Measurements from ENCODE around the gene DKC1.

Gene DKC1

DNA sequence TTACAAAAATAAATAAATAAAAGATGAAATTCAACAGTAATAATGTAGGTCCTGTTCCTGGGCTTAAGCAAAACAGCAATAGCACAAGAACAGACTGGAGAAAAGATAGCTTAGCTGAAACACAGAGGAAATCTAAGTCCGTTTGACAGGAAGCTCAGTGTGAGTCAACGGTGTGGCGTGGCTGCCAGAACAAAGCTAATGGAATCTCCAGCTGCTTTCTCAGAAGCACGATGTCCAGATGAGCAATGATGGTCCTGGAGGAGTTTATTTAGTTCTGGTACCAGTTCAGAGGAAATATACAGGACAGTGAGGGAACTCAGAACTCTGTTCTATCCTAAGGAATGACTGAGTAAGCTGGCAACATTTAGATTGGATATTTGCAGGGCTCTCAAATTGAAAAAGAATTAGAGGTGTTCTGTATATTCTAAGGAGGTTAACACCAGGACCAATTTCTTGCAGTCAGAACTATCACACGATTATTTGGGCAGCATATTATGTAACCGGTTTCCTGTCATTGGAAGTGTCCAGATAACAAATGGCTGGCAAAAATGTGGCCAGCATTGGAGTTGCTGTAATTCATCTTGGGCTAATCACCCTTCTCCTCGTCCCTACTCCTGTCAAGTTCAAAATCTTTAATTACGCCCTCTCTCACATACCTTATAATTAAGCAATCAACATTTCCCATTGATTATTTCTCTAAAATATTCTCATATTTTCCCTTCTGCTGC lies 24.5 kb upstream of the DKC1 start:
- no peak for DNase-seq

DNA sequence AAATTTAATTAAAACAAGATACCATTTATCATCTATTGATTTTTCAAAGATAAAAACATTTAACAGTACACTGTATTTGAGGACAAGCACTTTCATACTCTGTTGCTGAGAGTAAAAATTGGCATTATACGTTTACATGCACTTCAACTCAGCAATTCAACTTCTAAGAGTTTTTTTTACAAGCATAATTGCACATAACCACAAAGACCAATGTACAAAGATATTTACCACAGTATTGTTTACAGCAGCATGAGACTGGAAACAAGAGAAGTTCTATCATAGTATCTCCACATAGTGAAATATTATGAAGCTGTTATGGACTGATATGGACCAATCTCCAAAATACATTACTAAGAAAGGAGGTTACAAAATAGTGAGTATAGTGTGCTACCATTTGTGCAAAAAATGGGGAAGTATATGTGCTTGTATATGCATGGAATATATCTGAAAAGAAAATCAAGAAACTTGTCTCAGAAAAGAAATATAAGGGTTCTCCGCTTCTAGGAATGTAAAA lies 22.7 kb upstream of the DKC1 start:
- DNase-seq: no peak

DNA sequence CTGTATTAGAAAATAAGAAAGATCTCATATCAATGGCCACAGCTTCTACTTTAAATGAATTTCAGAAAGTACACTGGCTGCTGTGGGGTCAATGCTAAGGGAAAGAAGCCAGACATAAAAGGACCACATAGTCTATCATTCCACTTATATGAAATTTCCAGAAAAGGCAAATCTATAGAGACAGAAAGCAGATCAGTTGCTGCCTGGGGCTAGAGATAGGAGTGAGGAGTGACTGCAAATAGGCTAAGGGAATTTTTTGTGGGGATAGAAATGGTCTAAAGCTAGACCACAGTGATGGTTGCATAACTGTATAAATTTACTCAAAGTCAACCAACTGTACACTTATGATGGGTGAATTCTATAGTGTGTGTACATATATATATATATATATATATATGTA lies 20.1 kb upstream of the DKC1 start:
- no peak for DNase-seq

DNA sequence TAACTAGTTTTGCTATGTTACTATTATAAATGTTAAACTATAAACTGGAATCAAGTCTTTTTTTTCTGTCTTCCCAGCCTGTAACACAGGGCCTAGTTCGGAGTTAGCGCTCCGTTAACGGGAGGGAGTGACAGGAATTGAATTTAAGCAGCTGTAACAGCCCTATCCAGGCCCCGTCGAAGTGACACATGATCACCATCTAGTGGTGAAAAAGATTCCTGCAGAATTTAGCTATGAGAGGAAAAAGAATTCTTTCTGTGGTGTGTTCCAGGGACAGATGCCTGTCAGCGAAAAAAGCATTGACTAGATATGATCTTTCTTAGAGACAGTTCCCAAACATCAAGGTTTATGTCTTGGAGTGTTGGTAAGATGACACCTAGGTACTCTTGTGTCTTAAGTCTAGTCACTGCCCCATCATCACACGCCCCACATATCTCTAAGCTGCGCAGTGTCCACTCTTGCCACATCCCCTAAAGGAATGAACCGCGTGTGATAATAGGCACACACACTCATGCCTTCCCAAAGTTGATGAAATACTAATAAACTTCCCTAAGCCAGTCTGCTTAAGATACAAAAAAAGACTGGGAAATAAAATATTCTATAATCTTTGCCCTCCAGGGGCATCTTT lies 13.8 kb upstream of the DKC1 start:
- peak; percentile 38 for DNase-seq

DNA sequence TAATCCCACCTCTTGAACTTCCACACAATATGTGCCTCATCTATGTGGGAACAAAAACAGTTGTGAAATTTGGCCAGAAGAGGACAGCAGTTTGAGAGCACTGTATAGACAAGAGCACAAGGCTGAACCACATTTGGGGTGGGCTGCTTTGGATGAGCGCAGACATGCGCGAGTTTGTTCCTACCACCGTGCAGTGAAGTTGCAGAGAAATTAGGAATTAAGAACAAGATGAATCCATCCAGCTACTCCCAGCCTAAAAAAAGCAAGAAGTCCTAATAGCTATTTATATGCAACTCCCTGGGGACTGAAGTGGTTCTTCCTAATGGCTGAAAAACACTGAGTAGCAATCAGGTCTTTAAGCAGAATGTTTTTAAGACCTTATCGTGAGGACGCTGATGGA lies 12.8 kb upstream of the DKC1 start:
- no peak for DNase-seq

DNA sequence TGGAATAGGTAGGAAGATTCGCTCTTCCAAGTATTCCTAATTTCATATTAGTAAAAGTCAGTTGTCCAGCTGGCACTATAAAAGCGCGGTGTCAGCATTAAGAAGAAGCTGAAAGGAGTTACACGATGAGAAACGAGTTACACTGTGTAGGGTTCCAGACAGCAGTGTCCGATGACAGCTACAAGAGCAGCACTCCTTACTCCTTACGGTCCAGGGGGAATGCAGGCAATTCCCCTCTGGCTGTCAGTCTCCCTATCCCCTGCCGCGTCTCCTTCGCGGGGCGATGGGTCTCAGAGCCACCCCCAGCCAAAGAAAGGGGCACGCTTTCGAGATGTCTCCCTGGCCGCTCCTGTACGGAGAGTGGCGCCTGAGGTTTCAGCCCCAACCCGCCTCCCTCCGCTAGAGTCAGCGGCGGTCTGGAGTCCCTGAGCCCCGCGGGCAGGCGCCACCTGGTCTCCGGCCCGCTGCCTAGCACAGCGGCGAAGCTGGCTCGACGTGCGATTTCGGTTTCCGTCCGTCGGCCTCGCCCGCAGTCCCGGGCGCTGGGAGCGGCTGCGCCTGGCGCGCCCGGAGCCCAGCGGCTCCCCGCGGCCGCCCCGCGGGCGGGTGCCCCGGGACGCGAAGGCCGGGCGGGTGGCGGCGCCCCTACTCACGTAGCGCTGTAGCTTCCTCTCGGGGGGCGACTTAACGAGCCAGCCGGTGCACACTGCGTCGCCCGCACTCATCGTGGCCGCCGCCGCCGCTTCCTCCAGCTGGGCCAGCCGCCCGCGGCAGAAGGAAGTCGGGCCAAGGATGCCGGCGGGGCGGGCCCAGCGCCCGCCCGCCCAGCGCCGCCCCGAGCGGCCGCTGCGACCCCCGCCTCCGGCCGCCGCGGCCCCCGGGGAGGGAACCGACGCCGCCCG lies 12.1 kb upstream of the DKC1 start, which contains the start of gene GAB3:
GAB3 (minus strand) TSS at position 777 of the 902 bp plus-strand sequence; CDS start at position 725, 52 bp downstream.
- DNase-seq: no peak

DNA sequence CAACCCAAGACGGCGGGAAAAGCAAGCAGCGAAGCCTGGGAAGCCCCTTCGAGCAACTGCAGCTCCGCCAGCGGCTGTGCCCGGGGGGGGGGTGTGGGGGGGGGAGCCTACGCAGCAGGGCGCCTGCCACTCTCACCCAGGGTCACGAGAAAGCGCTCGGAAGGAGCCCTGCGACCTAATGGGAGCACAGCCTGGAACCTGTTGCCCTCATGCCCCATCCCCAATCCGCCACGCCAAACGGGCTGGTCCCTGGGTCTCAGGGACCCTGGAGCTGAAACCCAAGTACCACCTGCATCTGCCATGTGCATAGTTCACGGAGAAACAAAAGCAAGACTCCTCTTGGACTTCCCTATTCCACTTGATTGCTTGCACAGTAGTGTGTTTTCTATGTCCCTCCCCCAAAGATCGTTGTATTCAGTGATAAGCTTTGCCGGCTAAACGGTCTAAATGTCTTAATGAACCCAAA lies 11.4 kb upstream of the DKC1 start:
- DNase-seq: no peak

DNA sequence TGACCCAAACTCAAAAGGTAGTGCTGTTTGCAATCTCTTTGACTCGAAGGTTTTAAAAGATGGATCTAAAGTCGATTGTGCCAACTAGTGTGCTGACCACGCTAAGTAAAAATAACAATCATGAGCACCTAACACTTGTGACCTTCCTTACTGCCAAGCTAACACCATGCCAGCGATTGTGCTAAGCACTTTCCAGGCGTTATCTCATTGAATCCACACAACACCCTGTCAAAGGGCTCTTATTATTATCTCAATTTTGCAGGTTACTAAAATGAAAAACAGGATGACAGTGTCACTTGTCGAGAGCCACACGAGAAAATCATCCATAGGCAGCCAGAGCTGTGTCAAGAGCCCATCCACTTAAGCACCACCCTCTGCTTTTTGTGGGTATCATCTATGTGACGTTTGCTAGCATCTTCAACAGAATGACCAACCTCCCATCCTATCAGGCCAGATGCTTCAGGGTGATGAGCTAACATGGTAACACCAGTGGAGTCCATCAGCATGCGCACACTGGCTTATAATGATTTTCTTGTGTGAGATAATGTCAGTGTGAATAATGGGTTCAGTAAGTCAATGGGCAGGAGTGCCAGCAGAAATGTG lies 10.9 kb upstream of the DKC1 start:
- no peak for DNase-seq

DNA sequence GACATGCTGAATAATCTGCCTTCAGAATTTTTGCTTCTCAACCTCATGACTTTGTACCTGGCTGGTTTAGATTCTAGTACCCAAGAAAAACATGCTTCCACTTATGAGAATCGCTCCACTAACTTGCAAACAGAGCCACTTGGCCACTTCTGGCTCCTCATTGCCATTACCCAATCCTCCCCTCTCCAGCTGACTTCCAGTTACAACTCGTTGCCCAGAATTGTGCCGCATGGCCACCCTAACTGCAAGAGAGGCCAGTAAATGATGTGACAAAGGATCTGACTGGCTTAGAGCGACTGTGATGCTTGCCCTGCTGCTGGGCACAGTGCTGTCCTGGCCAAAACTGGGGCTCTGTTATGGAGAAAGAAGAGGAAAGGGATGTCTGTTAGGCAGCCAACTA lies 4.0 kb upstream of the DKC1 start:
- DNase-seq: no peak

DNA sequence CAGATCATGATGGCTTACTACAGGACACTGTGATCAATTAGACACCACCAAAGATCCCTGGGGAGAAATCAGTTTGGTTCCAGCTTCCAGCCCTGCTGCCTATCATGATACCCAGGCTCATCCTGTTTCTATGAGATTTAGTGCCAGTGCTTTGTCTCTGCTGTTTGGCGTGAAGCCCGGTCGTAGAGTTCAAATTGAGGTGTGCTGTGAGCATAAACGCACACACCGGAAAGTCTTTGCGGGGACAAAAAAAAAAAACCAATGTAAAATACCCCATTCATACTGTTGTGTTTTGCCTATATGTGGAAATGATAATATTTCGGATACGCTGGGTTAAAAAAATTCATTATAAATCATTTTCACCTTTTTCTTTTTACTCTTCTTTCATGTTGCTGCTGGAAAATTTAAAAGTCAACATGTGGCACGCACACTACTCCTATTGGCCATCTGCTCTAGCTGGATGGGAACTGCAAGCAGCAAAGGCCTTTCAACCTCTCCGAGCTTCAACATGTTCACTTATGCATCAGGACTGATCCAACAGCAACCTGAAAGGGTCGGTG lies 607 bp upstream of the DKC1 start:
- peak; percentile 39 for DNase-seq

DNA sequence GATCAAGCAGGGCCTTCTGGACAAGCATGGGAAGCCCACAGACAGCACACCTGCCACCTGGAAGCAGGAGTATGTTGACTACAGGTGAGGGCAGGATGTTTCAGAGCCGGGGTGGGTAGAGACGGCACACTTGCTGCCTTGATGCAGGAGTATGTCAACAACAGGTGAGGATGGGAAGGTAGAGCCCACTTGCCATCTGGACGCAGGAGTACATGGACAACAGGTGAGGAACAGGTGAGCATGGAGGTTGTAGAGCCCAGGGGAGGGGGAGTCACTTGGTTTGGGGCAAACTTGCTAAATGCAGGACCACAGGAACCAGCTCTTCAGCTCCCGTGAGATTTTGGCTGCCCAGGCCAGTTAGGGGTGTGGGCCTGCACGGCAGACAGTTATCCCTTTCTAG lies 12.0 kb downstream of the DKC1 start:
- DNase-seq: no peak

DNA sequence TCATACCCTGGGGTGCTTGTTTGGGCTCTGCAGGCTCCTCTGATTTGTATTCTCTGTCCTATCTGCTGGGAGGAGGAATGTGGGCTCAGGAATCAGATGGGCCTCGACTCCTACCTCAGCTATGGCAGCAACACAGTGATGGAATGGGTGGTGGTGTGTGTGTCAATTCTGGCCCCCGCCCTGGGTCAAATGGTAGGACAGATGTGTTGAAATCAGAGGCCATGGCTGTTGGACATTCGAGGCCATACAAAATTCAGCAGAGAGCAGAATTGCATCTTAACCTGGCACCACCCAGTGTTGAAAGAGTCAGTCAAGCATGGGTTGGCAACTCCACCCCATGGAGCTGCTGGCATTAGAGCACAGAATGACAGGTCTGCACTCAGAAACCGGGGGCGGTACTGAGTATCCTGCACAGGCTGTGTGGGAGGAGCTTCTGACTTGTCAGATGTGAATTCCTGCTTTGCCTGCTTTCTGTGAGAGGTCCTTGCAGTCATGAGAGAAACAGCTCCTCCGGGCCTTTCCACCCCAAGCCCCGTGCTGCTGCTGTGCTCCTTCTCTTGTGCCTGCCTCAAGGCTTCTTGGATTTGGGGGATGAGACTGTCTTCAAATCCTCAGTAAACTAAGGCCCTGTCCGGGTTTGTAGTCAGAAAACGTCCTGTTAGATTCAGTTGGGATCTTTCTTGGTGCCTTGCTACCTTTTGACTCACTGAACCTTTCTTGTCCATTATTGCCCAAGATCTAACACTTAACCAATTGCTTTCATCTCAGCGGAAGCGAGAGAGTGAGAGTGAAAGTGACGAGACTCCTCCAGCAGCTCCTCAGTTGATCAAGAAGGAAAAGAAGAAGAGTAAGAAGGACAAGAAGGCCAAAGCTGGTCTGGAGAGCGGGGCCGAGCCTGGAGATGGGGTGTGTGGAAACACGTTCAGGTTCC lies 13.0 kb downstream of the DKC1 start:
- DNase-seq: no peak

DNA sequence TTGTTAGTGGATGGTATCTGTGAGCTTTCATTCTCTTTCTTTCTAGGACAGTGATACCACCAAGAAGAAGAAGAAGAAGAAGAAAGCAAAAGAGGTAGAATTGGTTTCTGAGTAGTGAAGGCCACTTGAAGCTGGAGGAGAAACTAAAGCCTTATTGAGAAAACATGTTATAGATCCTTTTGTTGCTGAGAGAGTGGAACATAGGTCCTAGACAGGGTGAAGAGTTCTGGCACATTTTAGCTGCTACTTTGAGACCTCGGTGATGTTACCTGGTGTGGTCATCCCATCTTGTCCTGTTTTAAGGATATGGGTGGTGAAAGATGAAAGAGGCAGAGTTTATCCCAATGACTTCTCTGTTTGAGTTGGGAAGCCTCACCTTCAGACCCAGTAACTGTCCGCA lies 14.1 kb downstream of the DKC1 start:
- DNase-seq: no peak

DNA sequence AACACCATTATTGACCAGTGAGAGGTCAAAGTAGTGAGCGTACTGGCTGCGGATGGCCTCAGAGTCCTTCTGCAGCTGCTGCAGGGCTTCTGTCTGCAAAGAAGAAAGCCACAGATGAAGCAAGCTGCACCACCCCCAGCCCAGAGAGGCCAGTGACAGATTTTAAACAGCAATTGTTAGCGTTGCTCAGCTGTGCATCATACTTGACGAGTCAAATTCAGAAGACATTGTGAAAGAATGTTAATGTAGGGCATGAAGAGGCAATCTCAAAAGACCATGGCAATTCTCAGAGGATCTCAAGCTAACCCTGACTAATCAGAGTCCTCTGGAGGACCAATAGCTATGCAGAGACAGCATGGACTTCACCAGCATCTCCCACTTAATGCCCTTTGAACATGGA lies 16.6 kb downstream of the DKC1 start:
- DNase-seq: no peak

DNA sequence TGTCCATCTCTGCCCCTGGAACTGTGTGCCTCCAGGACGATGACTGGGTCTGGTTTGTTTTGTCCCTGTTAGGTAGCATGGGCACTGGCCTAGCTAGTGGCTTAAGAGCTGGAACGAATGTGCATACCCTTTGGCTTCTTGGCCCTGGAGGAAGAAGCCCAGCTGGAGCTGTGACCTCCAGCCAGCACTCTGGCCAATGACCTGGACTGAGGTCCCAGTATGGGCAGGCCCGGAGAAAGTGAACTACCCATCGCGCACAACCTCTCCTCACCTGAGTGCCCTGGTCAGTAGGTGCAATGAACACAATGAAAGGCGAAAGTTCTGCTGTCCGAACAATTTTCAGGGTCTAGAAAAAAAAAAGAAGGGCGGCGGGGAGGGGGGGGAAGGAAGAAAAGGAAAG lies 18.3 kb downstream of the DKC1 start:
- DNase-seq: no peak

DNA sequence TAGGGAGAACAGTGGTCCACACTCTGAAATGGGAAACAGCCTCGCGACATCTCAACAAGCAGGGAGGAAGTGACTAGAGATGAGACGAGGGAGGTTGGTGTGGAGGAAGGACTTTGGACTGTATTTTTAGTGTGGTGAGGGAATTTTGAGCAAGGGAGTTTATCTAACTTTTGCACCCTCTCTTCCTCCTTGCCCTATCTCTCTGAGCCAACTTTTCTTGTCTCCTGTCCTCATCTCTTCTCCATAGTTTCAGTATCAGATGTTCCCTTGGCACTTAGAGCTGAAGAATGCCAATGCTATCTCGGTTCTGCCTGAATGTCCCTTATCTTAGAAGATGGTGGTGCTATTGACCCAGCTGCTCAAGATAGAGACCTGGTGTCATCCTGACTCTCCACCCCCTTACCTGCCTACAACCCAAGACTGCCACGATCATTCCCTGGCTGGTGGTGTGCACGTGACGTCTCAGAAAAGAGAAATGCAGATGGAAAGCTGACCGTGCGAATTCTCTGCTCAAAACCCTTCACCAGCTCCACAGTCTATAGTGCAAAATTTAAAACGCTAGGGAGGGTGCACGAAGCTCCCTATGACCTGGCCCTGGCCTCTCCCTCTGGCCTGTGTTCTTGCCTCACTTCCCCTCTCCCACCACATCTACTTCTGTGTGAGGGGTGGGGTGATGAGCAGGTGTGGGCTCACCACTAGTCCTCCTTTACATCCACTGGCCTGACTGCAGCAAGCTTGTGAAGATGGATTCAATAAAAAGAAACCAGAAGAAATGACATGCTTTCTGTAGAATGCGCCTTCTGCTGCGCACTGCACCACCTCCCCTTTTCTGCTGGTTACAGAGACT lies 21.7 kb downstream of the DKC1 start:
- DNase-seq: no peak

DNA sequence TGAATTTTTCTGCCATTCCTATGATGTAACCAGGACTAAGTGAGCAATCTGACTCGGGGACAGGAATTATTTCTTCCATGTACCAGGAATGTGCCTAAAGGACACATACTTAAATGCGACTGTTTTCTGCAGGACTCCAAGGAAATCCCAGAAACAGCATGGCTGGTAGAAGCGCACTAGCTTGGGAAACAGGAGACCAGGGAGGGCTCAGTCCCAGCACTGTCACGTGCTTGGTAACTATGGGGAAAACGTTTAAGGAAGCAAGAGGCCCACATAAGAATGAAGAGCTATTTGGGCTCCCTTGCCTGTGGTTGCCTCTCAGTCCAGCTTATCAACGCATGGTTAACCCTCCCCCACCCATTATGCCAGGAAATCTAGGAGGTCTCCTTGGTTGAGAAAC lies 23.1 kb downstream of the DKC1 start:
- no peak for DNase-seq

DNA sequence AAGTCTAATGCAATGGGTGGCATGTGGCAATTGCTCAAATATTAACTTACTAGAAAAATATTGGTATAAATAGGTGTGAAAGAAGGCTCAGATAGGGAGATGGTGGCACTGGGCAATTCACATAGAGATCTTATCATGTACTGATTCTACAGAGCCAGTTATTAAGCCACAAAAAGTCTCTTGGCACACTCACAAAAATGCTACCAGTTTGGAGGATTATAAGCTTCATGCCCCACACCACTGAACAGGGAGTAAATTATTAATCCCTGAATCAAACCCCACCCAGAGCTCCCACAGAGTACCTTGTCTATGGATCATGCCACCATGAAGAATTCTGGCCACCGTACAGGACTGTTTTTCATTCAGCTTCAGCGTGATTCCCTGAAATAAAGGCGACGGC lies 28.8 kb downstream of the DKC1 start:
- DNase-seq: no peak

DNA sequence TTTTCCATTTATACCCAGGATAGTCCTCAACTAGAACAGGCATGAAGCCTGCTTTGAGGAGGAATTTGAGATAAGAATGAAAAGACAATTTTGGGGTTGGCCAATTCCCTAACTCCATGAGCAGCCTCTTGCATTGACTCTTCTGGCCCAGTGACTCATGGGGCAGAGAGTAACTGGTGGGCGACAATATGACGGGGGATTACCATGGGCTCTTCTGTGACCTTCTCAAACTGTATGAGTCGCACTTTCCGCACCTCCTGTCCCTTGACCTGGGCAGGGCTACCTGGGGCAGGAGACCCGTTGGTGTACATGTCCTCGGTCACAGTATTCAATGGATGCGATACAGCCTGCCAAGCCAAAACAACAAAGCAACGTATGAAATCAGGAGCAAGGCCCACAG lies 29.3 kb downstream of the DKC1 start:
- no peak for DNase-seq

DNA sequence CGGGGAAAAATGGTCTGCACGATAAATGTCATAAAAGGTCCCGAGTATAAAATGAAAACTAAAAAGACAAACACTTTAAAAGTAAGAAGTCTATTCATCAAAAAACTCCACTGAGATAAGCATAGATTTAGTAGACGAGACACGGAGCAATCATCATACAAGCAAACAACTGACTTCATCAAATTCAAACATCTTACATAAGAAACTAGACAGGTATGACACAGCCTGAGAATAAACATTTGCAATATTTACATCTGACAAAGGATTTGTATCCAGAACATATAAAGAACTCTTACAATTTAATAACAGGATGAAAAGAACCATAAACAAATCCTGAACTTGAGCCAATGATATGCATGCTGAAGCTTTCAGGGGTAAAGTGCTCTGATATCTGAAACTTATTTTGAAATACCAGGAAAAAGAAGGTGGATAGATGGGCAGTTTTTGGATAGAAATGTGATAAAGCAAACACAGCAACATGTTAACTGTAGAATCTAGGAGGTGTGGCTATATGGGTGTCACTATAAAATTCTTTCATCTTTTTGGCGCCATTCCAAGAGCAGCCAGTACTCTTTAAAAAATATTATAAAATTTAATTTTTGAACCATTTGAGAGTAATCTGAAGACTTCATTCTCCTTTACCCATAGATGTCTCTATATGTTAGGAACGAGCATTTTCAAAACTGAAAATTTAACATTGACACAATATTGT lies 30.6 kb downstream of the DKC1 start:
- no peak for DNase-seq

Measured in NCI-H2227 treated with DMSO at 0.1 percent for 48 hours (cell line).